Breast epithelium (tissue), 4 donors: Measurements from ENCODE around the gene EIF5AL1. TPM values are rescaled to one million over a fixed set of nuclear protein-coding genes. Genes with fewer than 3 reads are reported as not detected.

Experiments
- DNase-seq, 2 donors: peaks; one replicate each; pipeline ENCODE4 v3.0.0-alpha.2; 2019; ENCODE audit warnings: low spot score in 2 of 2
- H3K27ac ChIP-seq, 2 donors: fragments of 200-600 bp; sonication (generic) in 1 of 2; one replicate each; pipeline ENCODE4 v1.5.1; 2016 to 2019; ENCODE audit warnings: mild to moderate bottlenecking in 1 of 2
- H3K27me3 ChIP-seq, 2 donors: fragments of 200-600 bp; sonication (generic) in 1 of 2; one replicate each; pipeline versions ENCODE4 v1.5.1 to v1.6.0; 2017 to 2019; ENCODE audit warnings: control low read depth in 1 of 2, mild to moderate bottlenecking in 1 of 2
- H3K36me3 ChIP-seq: fragments of 200-600 bp; one replicate; pipeline ENCODE4 v1.5.1; 2019
- H3K4me1 ChIP-seq, 2 donors: fragments of 200-600 bp; sonication (generic); one replicate each; pipeline ENCODE4 v1.5.1; 2016 to 2019; ENCODE audit warnings: control low read depth in 1 of 2
- H3K4me3 ChIP-seq, 3 donors: fragments of 200-600 bp; sonication (generic); 1 replicate in 2 of 3; 2 replicates in 1 of 3; pipeline ENCODE4 v1.5.1; 2016 to 2019; ENCODE audit warnings: mild to moderate bottlenecking in 3 of 3, moderate library complexity in 2 of 3
- H3K9me3 ChIP-seq, 2 donors: fragments of 200-600 bp; sonication (generic) in 1 of 2; one replicate each; pipeline ENCODE4 v1.5.1; 2016 to 2019; ENCODE audit warnings: control low read depth in 1 of 2
- POLR2A ChIP-seq: fragments of 450-650 bp; IDR thresholded peaks from one replicate; pipeline ENCODE4 v1.6.1; 2016; ENCODE audit warnings: antibody characterized with exemption, mild to moderate bottlenecking, moderate library complexity
- POLR2AphosphoS5 ChIP-seq, 3 donors: sonication (generic); formaldehyde crosslinking; IDR thresholded peaks; one replicate each; pipeline ENCODE4 v1.6.1; 2017; ENCODE audit warnings: antibody characterized with exemption in 3 of 3
- intact Hi-C: fragments of 100-400 bp; cut with DNase I; formaldehyde crosslinking; loops from one replicate; pipeline ENCODE4 v1.15.1; 2023; ENCODE audit warnings: low total_unique reads
- total RNA-seq, 3 donors: library from RNA; depleted of rRNA; stranded (reverse); fragments of >200 nt; gene quantifications; one replicate each; pipeline ENCODE4 v1.1.0, GENCODE V29; 2016
- TF ChIP-seq, protein P1 (sequence below), 3 donors: fragments of 450-650 bp; IDR thresholded peaks; one replicate each; pipeline ENCODE4 v1.5.1; 2016 to 2017; ENCODE audit warnings: antibody characterized with exemption in 3 of 3, mild to moderate bottlenecking in 3 of 3, moderate library complexity in 3 of 3

EIF5AL1 gene
- total RNA-seq, 3 donors from 2014 or later: under 0.01 to 0.16 (median 0.15) TPM

DNA sequence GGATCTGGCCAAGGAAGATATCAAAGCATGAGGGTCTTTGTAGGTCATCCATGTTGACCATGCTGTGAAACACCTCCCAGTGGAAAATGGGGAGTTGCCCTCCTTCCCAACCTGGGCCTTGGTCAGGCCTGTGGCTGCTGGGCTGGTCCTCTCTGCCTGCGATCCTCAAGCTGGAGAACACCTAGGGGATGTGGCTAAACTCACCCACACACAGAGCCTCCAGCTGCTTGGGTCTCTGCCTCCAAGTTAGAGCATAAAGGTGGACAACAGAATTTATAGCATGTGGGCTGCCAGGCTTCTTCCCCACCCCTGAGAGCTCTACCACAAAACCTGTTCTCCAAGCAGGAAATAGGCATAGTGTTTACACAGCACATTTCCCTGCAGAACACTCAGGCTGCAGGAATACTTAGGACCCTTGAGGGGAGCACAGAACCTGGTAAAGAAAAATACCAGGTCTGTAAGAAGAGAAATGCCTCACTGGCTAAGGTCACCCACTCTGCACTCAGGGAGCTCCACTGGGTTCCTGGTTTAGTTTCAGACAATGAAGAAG, 47.9 kb downstream of the EIF5AL1 start, which contains the start of gene SFTPA2:
Gene SFTPA2, minus strand, starts transcription at position 248 of the 550 bp plus-strand sequence. CDS start 924 bp downstream, outside the sequence.
- H3K27ac ChIP-seq: no peak within 1 kb of the TSS

GRCh38 chr10:79561257-79561656, 48.9 kb downstream of the EIF5AL1 start:
- Histone ChIP-seq H3K4me3 (no peak overlapping the region), H3K27me3 (peaks cover 0 to 5% of the 10 kb centered on the region in 2 donors), H3K36me3 (no peaks in the 10 kb centered on the region), H3K4me1 (no peaks in the 10 kb centered on the region), H3K9me3 (no peaks in the 10 kb centered on the region), H3K27ac (no peak overlapping the region)
- DNase-seq: no peak
- intact Hi-C loops: no loop called here
- TF ChIP-seq, protein P1, sequence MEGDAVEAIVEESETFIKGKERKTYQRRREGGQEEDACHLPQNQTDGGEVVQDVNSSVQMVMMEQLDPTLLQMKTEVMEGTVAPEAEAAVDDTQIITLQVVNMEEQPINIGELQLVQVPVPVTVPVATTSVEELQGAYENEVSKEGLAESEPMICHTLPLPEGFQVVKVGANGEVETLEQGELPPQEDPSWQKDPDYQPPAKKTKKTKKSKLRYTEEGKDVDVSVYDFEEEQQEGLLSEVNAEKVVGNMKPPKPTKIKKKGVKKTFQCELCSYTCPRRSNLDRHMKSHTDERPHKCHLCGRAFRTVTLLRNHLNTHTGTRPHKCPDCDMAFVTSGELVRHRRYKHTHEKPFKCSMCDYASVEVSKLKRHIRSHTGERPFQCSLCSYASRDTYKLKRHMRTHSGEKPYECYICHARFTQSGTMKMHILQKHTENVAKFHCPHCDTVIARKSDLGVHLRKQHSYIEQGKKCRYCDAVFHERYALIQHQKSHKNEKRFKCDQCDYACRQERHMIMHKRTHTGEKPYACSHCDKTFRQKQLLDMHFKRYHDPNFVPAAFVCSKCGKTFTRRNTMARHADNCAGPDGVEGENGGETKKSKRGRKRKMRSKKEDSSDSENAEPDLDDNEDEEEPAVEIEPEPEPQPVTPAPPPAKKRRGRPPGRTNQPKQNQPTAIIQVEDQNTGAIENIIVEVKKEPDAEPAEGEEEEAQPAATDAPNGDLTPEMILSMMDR (IDR thresholded peaks at IDR 0.05): no peak
- TF ChIP-seq POLR2A (no peak), POLR2AphosphoS5 (IDR thresholded peaks at IDR 0.05) (no peak)

More for the DNA sequence above, 47.9 kb downstream of the EIF5AL1 start, which contains the start of gene SFTPA2:
- no peaks in the 10 kb centered on the region for H3K9me3 ChIP-seq
- no peaks in the 10 kb centered on the region for H3K4me1 ChIP-seq
- no peak for DNase-seq
- TF ChIP-seq, protein P1 (IDR thresholded peaks at IDR 0.05): no peak
- no peak for TF ChIP-seq POLR2A
- no peak for TF ChIP-seq POLR2AphosphoS5 (IDR thresholded peaks at IDR 0.05)
- H3K36me3 ChIP-seq: no peaks in the 10 kb centered on the region
- peaks cover 0 to 5% of the 10 kb centered on the region in 2 donors for H3K27me3 ChIP-seq
- intact Hi-C loops: no loop called here
- H3K4me3 ChIP-seq: no peak within 1 kb of the TSS

- Histone ChIP-seq H3K9me3 (no peaks in the 10 kb centered on the region), H3K27me3 (peaks cover 0 to 5% of the 10 kb centered on the region in 2 donors), H3K27ac (no peak overlapping the region), H3K4me1 (no peaks in the 10 kb centered on the region), H3K4me3 (no peak overlapping the region), H3K36me3 (no peaks in the 10 kb centered on the region)
- TF ChIP-seq, protein P1 (IDR thresholded peaks at IDR 0.05): peak; percentile 8 to 78 (median 49)
- TF ChIP-seq POLR2AphosphoS5 (IDR thresholded peaks at IDR 0.05): no peak
- intact Hi-C loops: no loop called here
- peak; percentile 23 to 75 for DNase-seq
These were observed 49.9 kb downstream of the EIF5AL1 start for GRCh38 chr10:79562135-79562756.

GRCh38 chr10:79563426-79563825, 51.1 kb downstream of the EIF5AL1 start:
- Histone ChIP-seq H3K4me3 (no peak overlapping the region), H3K27me3 (peaks cover 0 to 5% of the 10 kb centered on the region in 2 donors), H3K9me3 (no peaks in the 10 kb centered on the region), H3K36me3 (no peaks in the 10 kb centered on the region), H3K4me1 (no peaks in the 10 kb centered on the region), H3K27ac (no peak overlapping the region)
- intact Hi-C loops: no loop called here
- DNase-seq: no peak
- TF ChIP-seq, protein P1 (IDR thresholded peaks at IDR 0.05): no peak
- TF ChIP-seq POLR2A: no peak
- TF ChIP-seq POLR2AphosphoS5 (IDR thresholded peaks at IDR 0.05): no peak

Other genes with a start within 250 kb of the EIF5AL1 start
- gene PPIF, start 165.1 kb upstream of the EIF5AL1 start, total RNA-seq: 10 to 100 TPM; 16.0 to 39.3 (median 30.7) TPM
- gene ZCCHC24, start 66.9 kb upstream of the EIF5AL1 start, total RNA-seq: 10 to 100 TPM; 18.7 to 50.8 (median 48.8) TPM
- under 1 TPM in 1 of 3 donors, not detected in 2; 0.98 TPM for gene SFTPA2, start 47.9 kb downstream of the EIF5AL1 start, total RNA-seq
- not detected for gene SFTPA1, start 98.4 kb downstream of the EIF5AL1 start, total RNA-seq
- gene NUTM2B, start 190.7 kb downstream of the EIF5AL1 start, total RNA-seq: under 1 TPM; 0.16 to 0.59 (median 0.33) TPM